ENCODE data around the gene GPRIN1. TPM values are rescaled to one million over a fixed set of nuclear protein-coding genes. Genes with fewer than 3 reads are reported as not detected.

The GPRIN1 gene
- total and polyA plus RNA-seq, 2 donors (not counting 1 experiment from before 2014, with no cell fraction given), result 0.72 to 2.1 TPM

GRCh38 chr5:176557846-176558245, 52.1 kb downstream of the GPRIN1 start:
- no peak overlapping the region for H2AFZ ChIP-seq (ENCODE audit: insufficient read depth, low read depth, low read length, poor library complexity, severe bottlenecking)
- CTCF ChIA-PET, result interaction anchor here (0.7 to 1.6 kb wide), 3 partner anchors 102 to 739 kb away, joined by 3 read pairs; partner anchors contain the start of gene KIAA1191
- Mint-ChIP-seq H3K4me3 (no peak overlapping the region), H3K4me1 (peaks cover 5% of the 10 kb centered on the region), H3K27me3 (peaks cover 26% of the 10 kb centered on the region), H3K27ac (no peak overlapping the region), H3K9me3 (ENCODE audit: insufficient read depth) (no peaks in the 10 kb centered on the region)
- WGBS (ENCODE audit: insufficient coverage), result 94% methylated on average over 7 of the region's 13 CpGs
- H3K79me2 ChIP-seq (ENCODE audit: control insufficient read depth, insufficient read depth, low read length), result no peaks in the 10 kb centered on the region
- no peak overlapping the region for H3K27ac ChIP-seq (ENCODE audit: low read length in 2 of 2)
- TF ChIP-seq CTCF (IDR thresholded peaks at IDR 0.05) (no peak), EZH2 (IDR thresholded peaks at IDR 0.05; ENCODE audit: borderline replicate concordance, insufficient read depth, low read depth, low read length, poor library complexity, severe bottlenecking) (no peak)
- DNase-seq (no peak), ATAC-seq (ENCODE audit: low read depth) (no peak)
- H3K4me1 ChIP-seq (ENCODE audit: control insufficient read depth in 2 of 2, insufficient read depth in 2 of 2, low read length in 2 of 2), result no peaks in the 10 kb centered on the region
- no peaks in the 10 kb centered on the region for H4K20me1 ChIP-seq (ENCODE audit: control insufficient read depth, insufficient read depth, low read length, poor library complexity, severe bottlenecking)
- peaks cover 0 to 18% (median 0%) of the 10 kb centered on the region in 4 experiments for H3K27me3 ChIP-seq (replicated peaks in 1 of 4; ENCODE audit: control extremely low read depth in 1 of 4, control insufficient read depth in 3 of 4, insufficient read depth in 4 of 4, low read length in 3 of 4)
- POLR2A ChIA-PET, result interaction anchor here (0.5 to 0.7 kb wide), 2 partner anchors 46 to 142 kb away, joined by 3 to 7 read pairs; partner anchors contain the start of gene CLTB
- H3K4me3 ChIP-seq (ENCODE audit: control extremely low read depth in 1 of 5, extremely low read depth in 1 of 5, insufficient read depth in 1 of 5, low read depth in 2 of 5, low read length in 4 of 5), result no peak overlapping the region
- H3K4me2 ChIP-seq (replicated peaks; ENCODE audit: low read depth, low read length, poor library complexity, severe bottlenecking), result no peak overlapping the region
- H3K9me3 ChIP-seq (ENCODE audit: control extremely low read depth in 1 of 3, control insufficient read depth in 2 of 3, insufficient read depth in 1 of 3, low read length in 2 of 3), result peaks cover 0 to 6% (median 0%) of the 10 kb centered on the region in 3 donors
- intact Hi-C loops (cut with micrococcal nuclease), result no loop called here
- H3K9ac ChIP-seq (ENCODE audit: low read length), result no peak overlapping the region
- H3K36me3 ChIP-seq (replicated peaks in 1 of 2; ENCODE audit: control extremely low read depth in 1 of 2, control insufficient read depth in 1 of 2, extremely low read depth in 1 of 2, insufficient read depth in 2 of 2, low read length in 1 of 2), result no peaks in the 10 kb centered on the region

DNA sequence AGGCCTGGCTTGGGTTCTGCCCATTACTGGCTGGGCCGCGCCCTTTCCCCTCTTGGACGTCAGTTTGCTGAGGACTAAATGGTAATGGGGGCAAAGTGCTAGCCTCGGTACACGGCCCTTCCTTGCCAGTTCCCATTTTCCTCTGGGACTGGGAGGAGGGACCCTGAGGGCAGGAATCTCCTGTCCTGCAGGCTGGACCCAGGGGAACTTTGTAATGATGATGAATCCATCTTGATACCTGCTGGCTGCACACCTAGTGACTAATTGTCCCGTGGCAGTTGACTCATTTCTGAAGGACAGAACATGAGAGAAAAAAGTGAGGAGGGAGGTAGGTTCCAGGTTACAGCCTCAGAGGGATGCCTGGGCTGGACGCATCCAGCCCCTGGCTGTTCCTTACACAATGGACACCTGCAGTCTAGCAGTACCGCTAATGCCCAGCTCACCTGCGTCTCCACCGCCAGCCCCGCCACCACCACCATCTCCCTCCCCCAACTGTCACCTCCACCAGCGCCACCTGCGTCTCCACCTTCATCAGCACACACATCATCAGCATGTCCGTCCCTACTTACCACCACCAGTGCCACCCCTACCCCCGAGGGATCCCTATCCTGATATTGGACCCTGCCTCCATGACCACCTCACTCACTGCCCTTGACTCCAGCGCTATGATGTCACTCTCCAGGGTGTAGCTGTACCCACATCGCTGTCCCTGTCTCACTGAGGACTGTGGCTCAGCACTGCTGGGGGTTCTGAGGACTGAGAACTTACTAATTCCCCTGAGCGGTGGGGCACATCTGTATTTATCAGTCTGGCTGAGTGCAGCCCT, 56.5 kb downstream of the GPRIN1 start:
- H4K20me1 ChIP-seq (ENCODE audit: control insufficient read depth, insufficient read depth, low read length, poor library complexity, severe bottlenecking), result no peaks in the 10 kb centered on the region
- H3K9ac ChIP-seq (ENCODE audit: low read length), result no peak overlapping the region
- no peak overlapping the region for H3K4me2 ChIP-seq (replicated peaks; ENCODE audit: low read depth, low read length, poor library complexity, severe bottlenecking)
- no peaks in the 10 kb centered on the region for H3K9me3 Mint-ChIP-seq (ENCODE audit: insufficient read depth)
- peaks cover 0 to 22% (median 0%) of the 10 kb centered on the region in 4 experiments for H3K27me3 ChIP-seq (replicated peaks in 1 of 4; ENCODE audit: control extremely low read depth in 1 of 4, control insufficient read depth in 3 of 4, insufficient read depth in 4 of 4, low read length in 3 of 4)
- TF ChIP-seq CTCF (IDR thresholded peaks at IDR 0.05), result no peak
- no peak for TF ChIP-seq EZH2 (IDR thresholded peaks at IDR 0.05; ENCODE audit: borderline replicate concordance, insufficient read depth, low read depth, low read length, poor library complexity, severe bottlenecking)
- H3K79me2 ChIP-seq (ENCODE audit: control insufficient read depth, insufficient read depth, low read length), result peaks cover 12% of the 10 kb centered on the region
- H3K36me3 ChIP-seq (replicated peaks in 1 of 2; ENCODE audit: control extremely low read depth in 1 of 2, control insufficient read depth in 1 of 2, extremely low read depth in 1 of 2, insufficient read depth in 2 of 2, low read length in 1 of 2), result no peaks in the 10 kb centered on the region
- DNase-seq (no peak), ATAC-seq (ENCODE audit: low read depth) (no peak)
- no peak overlapping the region for H3K4me3 Mint-ChIP-seq
- H3K27ac Mint-ChIP-seq, result no peak overlapping the region
- H3K4me1 Mint-ChIP-seq, result peaks cover 12% of the 10 kb centered on the region
- H3K4me1 ChIP-seq (ENCODE audit: control insufficient read depth in 2 of 2, insufficient read depth in 2 of 2, low read length in 2 of 2), result peaks cover 12 to 15% of the 10 kb centered on the region in 2 donors
- ChIA-PET CTCF (no interaction called here), POLR2A (interaction anchor here (0.6 kb wide), 1 partner anchor 17 kb away, joined by 3 read pairs; no protein-coding TSS in a partner anchor)
- intact Hi-C loops (cut with micrococcal nuclease), result no loop called here
- no peak overlapping the region for H3K4me3 ChIP-seq (ENCODE audit: control extremely low read depth in 1 of 5, extremely low read depth in 1 of 5, insufficient read depth in 1 of 5, low read depth in 2 of 5, low read length in 4 of 5)
- H3K27me3 Mint-ChIP-seq, result peaks cover 16% of the 10 kb centered on the region
- no peak overlapping the region for H3K27ac ChIP-seq (ENCODE audit: low read length in 2 of 2)
- peaks cover 0 to 3% (median 0%) of the 10 kb centered on the region in 3 donors for H3K9me3 ChIP-seq (ENCODE audit: control extremely low read depth in 1 of 3, control insufficient read depth in 2 of 3, insufficient read depth in 1 of 3, low read length in 2 of 3)
- H2AFZ ChIP-seq (ENCODE audit: insufficient read depth, low read depth, low read length, poor library complexity, severe bottlenecking), result no peak overlapping the region
- WGBS (ENCODE audit: insufficient coverage), result 77% methylated on average over 17 of the region's 18 CpGs

Measured in B cell (primary cell).